Mesendoderm (in vitro differentiated cells): ENCODE results near the gene NFAT5.

Experiments used
- DNase-seq: peaks from one replicate; pipeline ENCODE4 v3.0.0; 2013
- H2AK5ac ChIP-seq: 2 replicates; pipeline ENCODE4 v1.6.1; 2013; ENCODE audit warnings: low read length, inconsistent platforms
- H2BK120ac ChIP-seq: 2 replicates; pipeline ENCODE4 v1.6.1; 2013; ENCODE audit warnings: low read depth, mild to moderate bottlenecking, low read length, moderate library complexity, mixed read lengths
- H2BK15ac ChIP-seq: replicated peaks from 2 replicates; pipeline ENCODE4 v1.6.1; 2013; ENCODE audit warnings: low read depth, mild to moderate bottlenecking, moderate library complexity
- H2BK5ac ChIP-seq: 2 replicates; pipeline ENCODE4 v1.6.1; 2013; ENCODE audit warnings: low read length, inconsistent platforms
- H3K18ac ChIP-seq: 2 replicates; pipeline ENCODE4 v1.6.1; 2013; ENCODE audit warnings: mild to moderate bottlenecking, low read length, mixed read lengths
- H3K23ac ChIP-seq: one replicate; pipeline ENCODE4 v1.6.1; 2013; ENCODE audit warnings: low read length
- H3K27ac ChIP-seq: 2 replicates; pipeline ENCODE4 v1.5.1; 2013; ENCODE audit warnings: low read depth, mild to moderate bottlenecking, inconsistent platforms, low read length, moderate library complexity
- H3K27me3 ChIP-seq: 2 replicates; pipeline ENCODE4 v1.6.1; 2013; ENCODE audit warnings: low read length, control low read depth, mild to moderate bottlenecking, inconsistent platforms; ENCODE audit not compliant: insufficient read depth, poor library complexity
- H3K36me3 ChIP-seq: 2 replicates; pipeline ENCODE4 v1.6.1; 2013; ENCODE audit warnings: low read length, inconsistent platforms; ENCODE audit not compliant: control insufficient read depth, insufficient read depth
- H3K4ac ChIP-seq: one replicate; pipeline ENCODE4 v1.6.1; 2013; ENCODE audit warnings: low read depth, mild to moderate bottlenecking, low read length, moderate library complexity
- H3K4me1 ChIP-seq: 2 replicates; pipeline ENCODE4 v1.6.1; 2013; ENCODE audit warnings: low read depth, low read length, inconsistent platforms; ENCODE audit not compliant: control insufficient read depth
- H3K4me2 ChIP-seq: 2 replicates; pipeline ENCODE4 v1.6.1; 2013; ENCODE audit warnings: low read length
- H3K4me3 ChIP-seq: 2 replicates; pipeline ENCODE4 v1.5.1; 2013; ENCODE audit warnings: mild to moderate bottlenecking, low read length
- H3K56ac ChIP-seq: one replicate; pipeline ENCODE4 v1.6.1; 2013; ENCODE audit warnings: low read length
- H3K79me1 ChIP-seq: 2 replicates; pipeline ENCODE4 v1.6.1; 2013; ENCODE audit warnings: low read length, inconsistent platforms
- H3K79me2 ChIP-seq: 2 replicates; pipeline ENCODE4 v1.6.1; 2013; ENCODE audit warnings: mild to moderate bottlenecking, low read length; ENCODE audit not compliant: control insufficient read depth, insufficient read depth
- H3K9ac ChIP-seq: 2 replicates; pipeline ENCODE4 v1.6.1; 2013; ENCODE audit warnings: low read length, inconsistent platforms
- H4K5ac ChIP-seq: one replicate; pipeline ENCODE4 v1.6.1; 2013; ENCODE audit warnings: low read length
- H4K8ac ChIP-seq: one replicate; pipeline ENCODE4 v1.6.1; 2013; ENCODE audit warnings: low read depth, mild to moderate bottlenecking, control low read depth, low read length, moderate library complexity
- WGBS: extraction: QIAGEN DNeasy Blood & Tissue Kit; methylation state at CpG from one replicate; pipeline ENCODE4 v1.1.7; 2013; ENCODE audit warnings: low lambda C conversion rate, missing lambda C conversion rate; ENCODE audit not compliant: insufficient coverage; ENCODE audit errors: extremely low coverage; 5-methylcytosine and 5-hydroxymethylcytosine counted together

NFAT5 gene

GRCh38 chr16:69616082-69616481, 50.3 kb downstream of the NFAT5 start:
- Histone ChIP-seq H2BK5ac (no peak overlapping the region), H3K36me3 (no peaks in the 10 kb centered on the region), H3K4ac (no peak overlapping the region), H4K8ac (no peak overlapping the region), H3K4me1 (no peaks in the 10 kb centered on the region), H3K27me3 (no peaks in the 10 kb centered on the region), H3K4me3 (no peak overlapping the region), H3K4me2 (no peak overlapping the region), H4K5ac (no peak overlapping the region), H2AK5ac (no peak overlapping the region), H2BK15ac (no peak overlapping the region), H3K18ac (no peak overlapping the region), H3K23ac (no peak overlapping the region), H3K79me1 (peaks cover 13% of the 10 kb centered on the region), H3K9ac (no peak overlapping the region), H3K79me2 (peaks cover 15% of the 10 kb centered on the region), H2BK120ac (no peak overlapping the region), H3K27ac (no peak overlapping the region), H3K56ac (no peak overlapping the region)
- WGBS, result no CpG with 5 or more reads among the region's 4 CpGs
- DNase-seq, result no peak

GRCh38 chr16:69618307-69618706, 52.5 kb downstream of the NFAT5 start:
- no peak for DNase-seq

GRCh38 chr16:69618721-69619120, 53.0 kb downstream of the NFAT5 start:
- Histone ChIP-seq H4K5ac (no peak overlapping the region), H3K4me2 (no peak overlapping the region), H2AK5ac (no peak overlapping the region), H3K27ac (no peak overlapping the region), H3K56ac (no peak overlapping the region), H3K23ac (no peak overlapping the region), H2BK120ac (no peak overlapping the region), H3K4ac (no peak overlapping the region), H3K27me3 (no peaks in the 10 kb centered on the region), H3K18ac (no peak overlapping the region), H3K4me3 (no peak overlapping the region), H3K79me1 (peaks cover 9% of the 10 kb centered on the region), H3K4me1 (no peaks in the 10 kb centered on the region), H3K36me3 (no peaks in the 10 kb centered on the region), H2BK5ac (no peak overlapping the region), H3K79me2 (peaks cover 9% of the 10 kb centered on the region), H3K9ac (no peak overlapping the region), H4K8ac (no peak overlapping the region), H2BK15ac (no peak overlapping the region)
- no peak for DNase-seq
- no CpG with 5 or more reads among the region's 3 CpGs for WGBS

More at GRCh38 chr16:69618307-69618706, 52.5 kb downstream of the NFAT5 start:
- Histone ChIP-seq H3K36me3 (no peaks in the 10 kb centered on the region), H3K27me3 (no peaks in the 10 kb centered on the region), H3K18ac (no peak overlapping the region), H3K79me1 (peaks cover 9% of the 10 kb centered on the region), H3K56ac (no peak overlapping the region), H2AK5ac (no peak overlapping the region), H3K9ac (no peak overlapping the region), H2BK5ac (no peak overlapping the region), H4K8ac (no peak overlapping the region), H4K5ac (no peak overlapping the region), H3K23ac (no peak overlapping the region), H3K4ac (no peak overlapping the region), H2BK15ac (no peak overlapping the region), H3K79me2 (peaks cover 9% of the 10 kb centered on the region), H3K27ac (no peak overlapping the region), H3K4me1 (no peaks in the 10 kb centered on the region), H3K4me3 (no peak overlapping the region), H3K4me2 (no peak overlapping the region), H2BK120ac (no peak overlapping the region)
- WGBS, result no CpG with 5 or more reads among the region's 1 CpG

- Histone ChIP-seq H3K27me3 (no peaks in the 10 kb centered on the region), H3K4ac (no peak overlapping the region), H3K4me1 (no peaks in the 10 kb centered on the region), H3K27ac (no peak overlapping the region), H3K56ac (no peak overlapping the region), H4K5ac (no peak overlapping the region), H3K79me1 (peaks cover 7% of the 10 kb centered on the region), H2BK5ac (no peak overlapping the region), H3K4me2 (no peak overlapping the region), H3K4me3 (no peak overlapping the region), H3K18ac (no peak overlapping the region), H3K23ac (no peak overlapping the region), H2BK120ac (no peak overlapping the region), H2BK15ac (no peak overlapping the region), H4K8ac (no peak overlapping the region), H3K36me3 (no peaks in the 10 kb centered on the region), H3K79me2 (peaks cover 7% of the 10 kb centered on the region), H2AK5ac (no peak overlapping the region), H3K9ac (no peak overlapping the region)
- DNase-seq, result no peak
Observed at GRCh38 chr16:69619514-69619913, 53.7 kb downstream of the NFAT5 start.

GRCh38 chr16:69620573-69620972, 54.8 kb downstream of the NFAT5 start:
- no CpG with 5 or more reads among the region's 1 CpG for WGBS
- H3K27me3 ChIP-seq, result no peaks in the 10 kb centered on the region
- H4K8ac ChIP-seq, result no peak overlapping the region
- no peak overlapping the region for H3K18ac ChIP-seq
- H3K79me2 ChIP-seq, result peaks cover 7% of the 10 kb centered on the region
- no peaks in the 10 kb centered on the region for H3K4me1 ChIP-seq
- H3K4me3 ChIP-seq, result no peak overlapping the region
- DNase-seq, result no peak
- no peak overlapping the region for H2BK15ac ChIP-seq
- H3K9ac ChIP-seq, result no peak overlapping the region
- H4K5ac ChIP-seq, result no peak overlapping the region
- H3K4me2 ChIP-seq, result no peak overlapping the region
- H3K4ac ChIP-seq, result no peak overlapping the region
- H3K79me1 ChIP-seq, result peaks cover 7% of the 10 kb centered on the region
- H3K27ac ChIP-seq, result no peak overlapping the region
- no peak overlapping the region for H2AK5ac ChIP-seq
- H3K56ac ChIP-seq, result no peak overlapping the region
- H2BK120ac ChIP-seq, result no peak overlapping the region
- no peaks in the 10 kb centered on the region for H3K36me3 ChIP-seq
- H3K23ac ChIP-seq, result no peak overlapping the region
- H2BK5ac ChIP-seq, result no peak overlapping the region

- no peak overlapping the region for H3K27ac ChIP-seq
- no peaks in the 10 kb centered on the region for H3K4me1 ChIP-seq
- no peak overlapping the region for H3K18ac ChIP-seq
- WGBS, result no CpG with 5 or more reads among the region's 1 CpG
- H4K5ac ChIP-seq, result no peak overlapping the region
- no peak overlapping the region for H3K4me3 ChIP-seq
- H2BK15ac ChIP-seq, result no peak overlapping the region
- H3K56ac ChIP-seq, result no peak overlapping the region
- H3K9ac ChIP-seq, result no peak overlapping the region
- no peaks in the 10 kb centered on the region for H3K36me3 ChIP-seq
- DNase-seq, result no peak
- H3K27me3 ChIP-seq, result no peaks in the 10 kb centered on the region
- no peak overlapping the region for H2BK120ac ChIP-seq
- H3K4ac ChIP-seq, result no peak overlapping the region
- H2BK5ac ChIP-seq, result no peak overlapping the region
- no peak overlapping the region for H3K4me2 ChIP-seq
- H3K79me2 ChIP-seq, result peaks cover 2% of the 10 kb centered on the region
- H3K79me1 ChIP-seq, result peaks cover 2% of the 10 kb centered on the region
- H3K23ac ChIP-seq, result no peak overlapping the region
- no peak overlapping the region for H2AK5ac ChIP-seq
- H4K8ac ChIP-seq, result no peak overlapping the region
Observed at GRCh38 chr16:69621225-69621624, 55.5 kb downstream of the NFAT5 start.
